Measurements from ENCODE around the gene PBRM1. TPM values are rescaled to one million over a fixed set of nuclear protein-coding genes. Genes with fewer than 3 reads are reported as not detected.

Gene PBRM1
- total and polyA plus RNA-seq, 2 of the 8 experiments (the other 6 are each of a cell fraction or from before 2014, with no cell fraction given), result 19.3 to 65.8 TPM

DNA sequence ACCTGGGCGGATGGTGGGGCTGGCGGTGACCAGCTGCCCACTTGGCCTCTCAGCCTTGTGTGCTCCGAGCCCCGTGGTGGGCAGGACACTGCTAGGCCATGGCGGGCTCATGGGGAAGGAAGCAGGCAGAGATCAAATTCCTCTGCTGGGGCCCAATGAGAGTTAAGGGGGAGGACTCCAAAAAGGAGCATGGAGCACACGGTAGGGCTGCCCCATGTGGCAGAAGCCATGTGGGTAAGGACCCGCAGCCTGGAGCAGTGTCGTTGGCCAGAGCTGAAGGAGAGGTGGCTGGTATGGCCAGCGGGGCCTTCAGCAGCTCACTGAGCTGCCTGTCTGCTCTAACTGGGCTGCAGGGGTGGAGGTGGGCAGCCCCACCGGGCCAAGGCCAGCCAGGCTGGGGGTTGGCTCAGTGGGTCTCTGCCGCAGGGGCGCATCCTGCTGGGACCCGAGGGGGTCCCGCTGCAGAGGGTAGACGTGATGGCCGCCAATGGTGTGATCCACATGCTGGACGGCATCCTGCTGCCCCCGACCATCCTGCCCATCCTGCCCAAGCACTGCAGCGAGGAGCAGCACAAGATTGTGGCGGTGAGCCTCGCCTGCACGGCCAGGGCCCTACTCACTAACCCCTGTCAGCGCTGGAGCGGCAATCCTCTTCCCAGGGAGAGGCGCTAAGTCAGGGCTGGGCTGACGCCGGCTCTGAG is 179.3 kb downstream of the PBRM1 start:
- H3K9me3 ChIP-seq (ENCODE audit: insufficient read depth in 2 of 2, low read depth in 1 of 2, low read length in 1 of 2), result no peaks in the 10 kb centered on the region
- no peak overlapping the region for H3K9ac ChIP-seq (replicated peaks in 1 of 4; ENCODE audit: extremely low read depth in 1 of 4, low read depth in 3 of 4, low read length in 3 of 4)
- no peak overlapping the region for H4K5ac ChIP-seq (ENCODE audit: insufficient read length, low read depth, low read length)
- peaks cover 0 to 9% (median 5%) of the 10 kb centered on the region in 4 experiments; a peak in 4 of 7 replicates for H3K4me1 ChIP-seq (replicated peaks in 1 of 4; ENCODE audit: control insufficient read depth in 3 of 4, insufficient read depth in 4 of 4, low read length in 3 of 4)
- H4K20me1 ChIP-seq (replicated peaks in 1 of 2; ENCODE audit: control insufficient read depth in 1 of 2, insufficient read depth in 2 of 2, low read length in 2 of 2), result no peaks in the 10 kb centered on the region
- H4K8ac ChIP-seq (ENCODE audit: extremely low read depth, insufficient read depth, low read length), result peak overlapping the region; percentile 86; the same call in 1 of the 2 replicates
- H4K91ac ChIP-seq (replicated peaks; ENCODE audit: insufficient read length, low read length), result peak overlapping the region; percentile 40
- H3K36me3 ChIP-seq (ENCODE audit: control insufficient read depth in 2 of 4, insufficient read depth in 4 of 4, low read length in 3 of 4), result no peaks in the 10 kb centered on the region
- no peak overlapping the region for H3K27ac ChIP-seq (ENCODE audit: low read depth, low read length)
- FAIRE-seq (no peak), DNase-seq (ENCODE audit: low read depth in 1 of 2, low spot score in 2 of 2) (no peak)
- ChIA-PET POLR2A (ENCODE audit: partially characterized antibody) (interaction anchor here (0.9 to 1.5 kb wide), 3 partner anchors 9 to 16 kb away, joined by 3 to 5 read pairs (median 3); no protein-coding TSS in a partner anchor), CTCF (ENCODE audit: partially characterized antibody) (interaction anchor here (1.1 to 2.2 kb wide), 2 partner anchors 36 to 121 kb away, joined by 3 to 6 read pairs; no protein-coding TSS in a partner anchor)
- no peaks in the 10 kb centered on the region for H3K79me2 ChIP-seq (ENCODE audit: control insufficient read depth in 1 of 2, insufficient read depth in 2 of 2, low read length in 2 of 2)
- H3K14ac ChIP-seq (ENCODE audit: insufficient read length), result no peak overlapping the region
- no peak overlapping the region for H3K56ac ChIP-seq (replicated peaks; ENCODE audit: insufficient read length, low read depth, low read length)
- TF ChIP-seq, protein P1, sequence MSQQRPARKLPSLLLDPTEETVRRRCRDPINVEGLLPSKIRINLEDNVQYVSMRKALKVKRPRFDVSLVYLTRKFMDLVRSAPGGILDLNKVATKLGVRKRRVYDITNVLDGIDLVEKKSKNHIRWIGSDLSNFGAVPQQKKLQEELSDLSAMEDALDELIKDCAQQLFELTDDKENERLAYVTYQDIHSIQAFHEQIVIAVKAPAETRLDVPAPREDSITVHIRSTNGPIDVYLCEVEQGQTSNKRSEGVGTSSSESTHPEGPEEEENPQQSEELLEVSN (IDR thresholded peaks at IDR 0.05), result peak; percentile 28; the same call in 1 of the 2 replicates
- TF ChIP-seq, protein P2, sequence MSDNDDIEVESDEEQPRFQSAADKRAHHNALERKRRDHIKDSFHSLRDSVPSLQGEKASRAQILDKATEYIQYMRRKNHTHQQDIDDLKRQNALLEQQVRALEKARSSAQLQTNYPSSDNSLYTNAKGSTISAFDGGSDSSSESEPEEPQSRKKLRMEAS (IDR thresholded peaks at IDR 0.05), result peak; percentile 79
- TF ChIP-seq RXRA (IDR thresholded peaks at IDR 0.05; ENCODE audit: insufficient read depth, low read depth, low read length), result no peak
- no peak overlapping the region for H2BK5ac ChIP-seq (ENCODE audit: low read depth, low read length)
- H3K23ac ChIP-seq (ENCODE audit: insufficient read length), result no peak overlapping the region
- H2AK5ac ChIP-seq (ENCODE audit: low read depth, low read length), result no peak overlapping the region
- H3K18ac ChIP-seq (ENCODE audit: extremely low read depth, low read length), result no peak overlapping the region; the same call in 1 of the 2 replicates
- H3K27me3 ChIP-seq (replicated peaks in 1 of 4; ENCODE audit: control insufficient read depth in 3 of 4, extremely low read depth in 1 of 4, insufficient read depth in 3 of 4, low read length in 3 of 4), result no peaks in the 10 kb centered on the region
- H3K4me3 ChIP-seq (ENCODE audit: extremely low read depth in 1 of 4, insufficient read depth in 2 of 4, low read depth in 3 of 4, low read length in 4 of 4), result no peak overlapping the region
- H3K4me2 ChIP-seq (ENCODE audit: insufficient read depth in 1 of 2, low read depth in 2 of 2, low read length in 2 of 2), result no peak overlapping the region
- H3K79me1 ChIP-seq (ENCODE audit: low read depth, low read length), result no peaks in the 10 kb centered on the region
- WGBS, 2 experiments (ENCODE audit: extremely low coverage in 1 of 2, insufficient coverage in 1 of 2, insufficient read length in 1 of 2, insufficient replicate concordance in 2 of 2, low coverage in 1 of 2, low lambda C conversion rate in 2 of 2, missing lambda C conversion rate in 1 of 2), result 91% methylated on average over 27 of the region's 27 CpGs; no CpG with 5 or more reads in 1 of the 2 experiments
- no peak overlapping the region for H2BK120ac ChIP-seq (replicated peaks; ENCODE audit: low read depth, low read length)
- no peak overlapping the region; the same call in 1 of the 2 replicates for H2BK15ac ChIP-seq (ENCODE audit: low read length)
- H2AFZ ChIP-seq (ENCODE audit: low read length), result no peak overlapping the region; the same call in 1 of the 2 replicates
- no peak overlapping the region for H3K4ac ChIP-seq (replicated peaks; ENCODE audit: insufficient read length, low read depth, low read length)
- no peak overlapping the region for H2BK20ac ChIP-seq (ENCODE audit: low read length)
- H2BK12ac ChIP-seq (ENCODE audit: low read depth, low read length), result peak overlapping the region; percentile 75; the same call in 1 of the 2 replicates
- no peaks in the 10 kb centered on the region for H3K23me2 ChIP-seq (ENCODE audit: low read depth, low read length)

All from H1 (cell line).